NCI-H446 (cell line): Measurements from ENCODE around the gene BBOX1.
"Not testable (repeated sequence)": the region's sequence is repeated elsewhere in the genome, so short reads cannot be mapped to it uniquely, and the experiment has no call there.

Experiments used
- DNase-seq, 2 experiments: peaks; one replicate each; lab custom pipeline; 2025; lab: John Stamatoyannopoulos, UW

Gene BBOX1

DNA sequence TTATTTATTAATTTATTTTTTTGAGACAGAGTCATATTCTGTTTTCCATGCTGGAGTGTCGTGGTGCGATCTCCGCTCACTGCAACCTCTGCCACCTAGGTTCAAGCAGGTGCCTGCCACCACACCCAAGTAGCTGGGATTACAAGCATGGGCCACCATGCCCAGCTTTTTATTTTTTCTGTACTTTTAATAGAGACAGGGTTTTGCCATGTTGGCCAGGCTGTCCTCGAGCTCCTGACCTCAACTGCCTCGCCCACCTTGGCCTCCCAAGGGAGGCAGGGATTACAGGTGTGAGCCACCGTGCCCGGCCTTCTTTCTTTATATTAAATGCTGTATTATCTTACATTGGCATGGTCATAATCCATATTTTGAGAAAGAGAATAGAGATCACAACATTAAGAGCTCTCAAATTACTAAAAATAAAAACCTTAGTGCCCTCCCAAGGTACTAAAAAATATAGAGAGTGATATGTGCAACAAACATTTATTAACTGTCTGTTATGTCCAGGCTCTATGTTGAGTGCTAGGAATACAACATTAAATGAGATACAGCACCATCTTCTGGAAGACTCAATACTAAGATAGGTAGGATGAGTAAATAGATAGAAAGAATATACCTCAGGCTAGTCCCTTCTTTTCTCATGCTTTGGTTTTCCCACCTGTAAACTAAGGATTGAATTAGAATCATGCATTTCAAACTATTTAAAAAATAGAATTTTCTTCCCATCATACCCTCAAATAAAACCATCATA is 84.1 kb downstream of the BBOX1 start:
- peak; percentile 6 to 60 for DNase-seq

DNA sequence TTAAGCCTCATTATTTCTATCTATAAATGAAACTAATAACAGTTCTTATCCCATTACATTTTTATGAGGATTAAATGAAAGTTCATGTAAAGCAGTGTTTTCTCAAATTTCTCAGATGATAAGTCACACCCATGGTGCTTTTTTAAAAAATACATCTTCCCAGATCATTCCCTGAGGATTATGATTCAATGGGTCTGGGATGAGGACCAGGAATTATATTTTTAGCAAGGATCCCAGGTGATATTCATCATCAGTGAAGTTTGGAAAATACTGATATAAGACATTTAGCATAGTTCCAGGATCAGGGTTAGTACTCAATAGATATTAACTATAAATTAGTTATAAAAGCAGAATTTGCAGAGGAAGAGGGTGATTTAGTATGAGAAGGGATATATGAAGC is 89.1 kb downstream of the BBOX1 start:
- DNase-seq, result no peak

DNA sequence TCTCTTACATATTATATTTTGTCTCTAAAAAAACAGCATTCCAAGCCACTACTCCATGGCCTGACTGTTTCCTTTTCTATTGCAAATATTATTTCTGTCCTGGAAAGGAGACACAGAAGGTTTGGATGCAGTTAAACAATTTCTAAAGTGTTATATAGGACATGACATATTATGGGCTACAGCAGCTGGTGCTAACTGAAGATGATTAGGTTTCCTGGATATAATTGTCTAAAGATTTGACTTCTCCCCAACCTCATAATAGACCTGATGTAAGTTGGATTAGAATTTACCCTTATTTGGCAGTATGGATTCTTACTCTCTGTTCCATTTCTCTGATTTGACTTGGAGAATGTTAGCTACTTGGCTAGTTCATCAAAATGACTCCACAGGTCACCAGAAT is 90.2 kb downstream of the BBOX1 start:
- DNase-seq, result no peak

DNA sequence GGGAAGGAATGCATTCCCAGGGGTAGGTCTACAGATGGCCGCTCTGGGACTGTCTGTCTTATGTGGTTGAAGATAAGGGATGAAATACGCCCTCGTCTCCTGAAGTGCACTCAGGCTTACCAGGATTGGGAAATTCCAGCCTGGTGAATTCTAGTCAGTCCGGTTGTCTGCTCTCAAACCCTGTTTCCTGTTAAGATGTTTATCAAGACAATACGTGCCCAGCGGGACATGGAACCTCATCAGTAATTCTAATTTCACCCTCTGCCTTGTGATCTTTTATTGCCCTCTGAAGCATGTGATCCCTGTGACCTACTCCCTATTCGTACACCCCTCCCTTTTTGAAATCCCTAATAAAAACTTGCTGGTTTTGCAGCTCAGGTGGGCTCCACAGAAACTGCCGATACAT is 95.3 kb downstream of the BBOX1 start:
- not testable (repeated sequence) for DNase-seq

DNA sequence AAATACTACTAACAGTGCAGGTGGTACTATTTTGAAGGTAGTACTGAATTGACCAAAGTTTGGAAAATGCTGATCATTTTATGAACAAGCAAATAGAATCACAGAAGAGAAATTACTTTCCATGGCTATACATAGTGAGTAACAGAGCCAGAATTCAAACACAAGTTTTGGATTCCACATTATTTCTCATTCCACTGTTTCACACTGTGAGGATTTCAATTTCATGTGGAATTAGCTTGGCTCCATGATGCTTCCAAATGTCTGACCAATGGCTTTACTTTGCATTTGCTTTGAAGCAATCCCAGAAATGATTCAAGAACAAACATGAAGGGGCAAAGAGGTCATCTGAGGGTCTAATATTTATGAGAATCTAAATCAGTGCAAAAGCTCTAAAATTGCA is 98.1 kb downstream of the BBOX1 start:
- DNase-seq, result no peak

DNA sequence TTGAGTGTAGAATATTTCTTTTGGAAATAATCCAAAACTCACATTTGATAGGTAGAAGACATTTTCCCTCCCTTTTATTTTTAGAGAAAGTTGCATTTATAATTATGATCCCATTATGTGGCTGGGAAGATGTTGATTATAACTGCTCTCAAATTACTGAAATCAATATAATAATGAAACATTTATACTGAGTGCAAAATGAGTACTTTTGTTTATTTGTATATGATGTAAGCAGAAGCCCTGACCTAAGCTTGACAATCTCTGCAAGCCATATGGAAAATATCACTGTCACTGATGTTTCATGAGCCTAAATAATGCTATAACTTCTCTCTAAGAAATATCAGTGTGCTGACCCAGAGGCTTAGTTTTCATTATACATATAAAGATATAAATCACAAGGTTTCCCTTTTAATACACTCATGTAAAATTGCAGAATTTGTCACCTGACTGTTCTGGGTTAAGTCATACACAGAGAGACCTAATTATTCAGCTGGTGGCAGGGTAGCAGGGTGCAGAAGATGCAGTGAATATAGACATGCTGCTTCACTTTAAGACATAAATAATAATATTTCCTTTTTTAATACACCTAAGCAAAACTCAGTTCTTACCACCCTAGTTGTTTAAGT is 99.2 kb downstream of the BBOX1 start:
- no peak for DNase-seq

DNA sequence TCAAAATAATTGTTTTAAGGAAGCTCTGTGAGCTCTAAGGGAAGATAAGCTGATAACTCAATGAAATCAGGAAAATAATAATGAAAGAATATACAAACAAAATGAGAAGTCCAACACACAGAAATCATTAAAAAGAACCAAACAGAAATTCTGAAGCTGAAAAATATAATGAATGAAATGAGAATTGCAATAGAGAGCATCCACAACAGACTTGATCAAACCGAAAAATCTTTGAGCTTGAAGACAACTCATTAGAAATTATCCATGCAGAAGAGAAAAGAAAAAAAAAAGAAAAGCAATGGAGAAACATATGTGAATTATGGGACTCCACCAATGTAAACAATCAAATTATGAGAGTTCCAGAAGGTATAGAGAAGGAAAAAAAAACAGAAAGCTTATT is 101.0 kb downstream of the BBOX1 start:
- DNase-seq, result no peak

DNA sequence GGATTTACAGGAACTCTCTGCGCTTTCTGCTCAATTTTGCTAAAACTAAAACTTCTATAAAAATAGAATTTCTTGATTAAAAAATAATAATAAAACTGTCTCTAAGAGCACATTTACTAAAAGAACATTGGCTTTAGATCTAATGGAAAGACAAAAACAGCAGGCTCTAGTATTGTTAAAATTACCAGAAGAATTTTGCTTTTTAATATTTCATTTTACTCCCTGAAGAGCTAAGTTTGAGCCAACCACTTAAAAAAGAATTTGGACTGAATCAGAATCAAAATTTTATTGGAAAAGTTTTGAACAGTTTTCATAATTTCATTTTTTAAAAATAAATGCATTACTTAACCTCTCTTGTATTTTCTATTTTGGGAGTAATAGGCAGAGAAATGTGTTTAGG is 107.3 kb downstream of the BBOX1 start:
- DNase-seq, result no peak

DNA sequence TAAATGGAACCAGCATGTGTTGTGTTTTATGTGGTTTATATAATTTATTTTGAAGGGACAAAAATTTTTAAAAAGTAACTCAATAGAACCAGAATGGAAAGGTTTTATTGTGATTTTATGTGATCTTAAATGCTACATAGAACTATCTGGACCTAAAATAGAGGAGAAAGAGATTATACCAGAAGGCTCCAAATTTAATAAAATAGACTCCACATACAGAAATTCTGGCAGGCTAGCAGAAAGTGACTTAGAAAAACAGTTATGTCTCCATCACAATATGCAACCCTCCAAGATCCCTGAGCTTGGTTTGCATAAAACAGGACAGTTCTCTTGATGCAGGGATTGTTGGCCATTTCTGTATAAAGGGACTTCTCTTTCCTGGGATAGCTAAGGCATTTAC is 107.9 kb downstream of the BBOX1 start:
- DNase-seq, result no peak

DNA sequence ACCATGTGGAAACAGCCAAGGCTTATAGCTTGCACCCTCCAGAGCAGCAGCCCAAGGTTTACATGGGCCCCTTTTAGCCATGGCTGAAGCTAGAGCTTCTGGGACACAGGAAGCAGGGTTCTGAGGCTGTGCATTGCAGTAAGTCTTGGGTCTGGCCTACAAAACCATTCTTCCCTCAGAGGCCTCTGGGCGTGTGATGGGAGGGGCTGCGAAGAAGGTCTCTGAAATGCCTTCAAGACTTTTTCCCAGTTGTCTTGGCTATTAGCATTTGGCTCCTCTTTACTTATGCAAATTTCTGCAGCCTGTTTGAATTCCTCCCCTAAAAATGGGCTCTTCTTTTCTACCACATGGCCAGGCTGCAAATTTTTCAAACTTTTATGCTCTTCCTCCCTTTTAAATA is 109.5 kb downstream of the BBOX1 start:
- DNase-seq, result no peak

DNA sequence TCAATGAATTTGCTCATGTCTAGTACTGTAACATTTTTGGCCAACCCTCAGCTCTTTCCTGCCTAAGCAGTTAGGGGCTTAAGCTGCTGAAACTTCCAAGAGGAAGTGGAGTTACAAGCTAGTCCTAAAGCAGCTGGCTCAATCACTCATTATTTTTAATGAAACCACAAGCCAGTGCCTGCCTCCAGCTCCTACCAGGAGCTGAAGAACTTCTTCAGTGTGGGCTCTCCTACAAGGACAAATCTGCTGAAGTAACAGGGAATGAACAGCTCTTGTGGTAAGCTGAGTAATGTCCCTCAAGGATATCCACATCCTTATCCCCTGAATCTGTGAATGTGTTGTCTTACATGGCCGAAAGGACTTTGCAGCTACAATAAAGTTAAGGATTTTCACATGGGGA is 112.5 kb downstream of the BBOX1 start:
- no peak for DNase-seq

DNA sequence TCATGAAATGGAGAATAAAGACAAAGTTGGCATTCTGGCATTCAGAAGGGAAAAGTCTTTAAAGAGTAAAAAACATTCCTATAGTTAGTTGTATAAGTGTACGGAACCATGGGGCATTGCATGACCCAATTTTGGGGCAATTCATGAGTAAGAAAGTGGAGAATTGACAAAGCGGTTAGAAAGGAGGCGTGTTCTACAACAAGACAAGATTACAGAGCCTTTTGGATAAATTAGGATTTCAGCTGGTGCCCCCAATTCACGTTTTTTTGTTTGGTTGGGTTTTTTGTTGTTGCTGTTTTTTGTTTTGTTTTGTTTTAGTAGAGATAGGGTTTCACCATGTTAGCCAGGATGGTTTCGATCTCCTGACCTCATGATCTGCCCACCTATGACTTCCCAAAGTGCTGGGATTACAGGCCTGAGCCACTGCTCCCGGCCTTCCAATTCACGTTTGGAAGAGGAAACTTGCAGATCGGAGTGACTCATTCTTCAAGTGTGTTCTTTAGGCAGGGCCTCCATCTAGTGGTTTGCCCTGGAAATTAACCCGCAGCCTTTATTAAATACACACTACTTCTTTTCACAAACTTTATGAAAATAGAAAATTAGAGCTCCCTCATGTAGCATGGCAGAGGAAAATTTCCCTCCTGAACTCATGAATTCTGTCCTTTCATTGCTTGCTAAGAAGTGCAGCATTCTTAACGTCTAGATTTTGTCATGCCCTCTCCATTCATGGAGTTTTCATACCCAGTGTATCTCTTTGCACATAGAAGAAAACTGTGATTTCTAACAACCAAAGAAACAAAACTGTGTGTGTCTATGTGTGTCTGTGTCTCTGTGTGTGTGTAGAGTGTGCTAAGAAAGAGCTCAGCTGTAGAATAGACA is 118.1 kb downstream of the BBOX1 start:
- peak; percentile 80 to 84 for DNase-seq

DNA sequence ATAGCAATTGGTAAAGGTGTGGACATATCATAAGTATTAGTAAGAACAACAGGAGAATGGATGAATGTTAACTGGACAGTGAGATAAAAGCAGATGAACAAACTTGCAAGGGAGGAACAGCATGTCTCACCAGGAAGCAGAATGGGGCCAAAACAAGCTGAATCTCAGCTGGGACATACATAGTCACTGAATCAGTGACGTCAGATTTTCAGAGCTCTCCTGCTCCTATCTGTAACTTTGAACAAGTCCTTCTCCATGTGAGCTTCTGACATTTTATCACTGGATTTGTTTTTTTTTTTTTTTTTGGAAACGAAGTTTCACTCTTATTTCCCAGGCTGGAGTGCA is 118.7 kb downstream of the BBOX1 start:
- no peak for DNase-seq

DNA sequence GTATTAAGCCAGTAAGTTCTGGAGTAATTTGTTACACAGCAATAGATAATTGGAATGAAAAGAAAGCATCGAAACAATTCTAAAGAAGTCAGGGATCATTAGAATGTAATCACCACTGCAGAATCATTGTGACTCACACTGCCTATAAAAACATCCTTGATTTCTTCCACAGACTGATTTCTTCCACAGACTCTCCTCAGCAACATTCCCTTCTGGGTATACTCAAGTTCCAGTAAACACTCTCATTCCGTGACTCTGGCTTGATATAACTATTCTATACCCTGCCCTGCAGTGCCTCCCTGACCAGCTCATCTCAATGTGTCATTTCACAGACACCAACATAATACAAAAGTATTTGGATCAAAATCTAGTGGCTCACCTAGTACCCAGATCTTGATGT is 120.5 kb downstream of the BBOX1 start:
- no peak for DNase-seq

DNA sequence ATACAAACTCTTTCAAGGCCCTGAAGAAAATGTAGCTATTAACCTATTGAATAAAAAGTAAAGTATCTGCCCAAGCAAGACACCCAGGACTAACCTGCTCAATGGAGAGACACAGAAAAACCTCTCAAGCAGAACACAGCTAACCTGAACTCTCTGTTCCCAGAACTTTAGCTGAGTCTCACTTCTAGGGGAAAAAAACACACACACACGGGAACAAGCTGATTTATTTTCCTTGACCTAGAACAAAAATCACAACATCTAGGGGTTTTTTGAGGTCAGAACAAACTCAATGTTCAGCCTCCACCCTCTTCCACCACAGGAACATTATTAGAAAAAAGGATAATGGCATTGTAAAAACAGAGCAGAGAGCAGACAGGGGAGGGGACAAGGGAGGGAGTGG is 121.6 kb downstream of the BBOX1 start:
- no peak for DNase-seq

DNA sequence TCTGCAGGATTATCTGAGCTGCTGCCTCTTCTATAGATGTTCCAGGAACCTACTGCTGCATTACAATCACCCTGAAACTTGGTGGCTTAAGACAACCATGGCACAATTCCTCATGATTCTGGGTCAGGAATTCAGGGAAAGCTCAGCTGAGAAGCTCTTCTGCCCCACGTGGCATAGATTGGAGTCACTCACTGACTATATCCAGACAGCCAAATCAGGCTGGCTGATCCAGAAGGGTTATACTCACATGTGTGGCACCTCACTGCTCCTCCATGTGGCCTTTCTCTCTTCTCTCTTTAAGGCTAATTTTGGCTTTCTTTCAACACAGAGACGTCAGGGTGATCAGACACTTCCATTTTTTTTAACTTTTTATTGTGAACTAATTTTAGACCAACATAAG is 125.5 kb downstream of the BBOX1 start:
- DNase-seq, result peak in 1 of 2 experiments; percentile 16

DNA sequence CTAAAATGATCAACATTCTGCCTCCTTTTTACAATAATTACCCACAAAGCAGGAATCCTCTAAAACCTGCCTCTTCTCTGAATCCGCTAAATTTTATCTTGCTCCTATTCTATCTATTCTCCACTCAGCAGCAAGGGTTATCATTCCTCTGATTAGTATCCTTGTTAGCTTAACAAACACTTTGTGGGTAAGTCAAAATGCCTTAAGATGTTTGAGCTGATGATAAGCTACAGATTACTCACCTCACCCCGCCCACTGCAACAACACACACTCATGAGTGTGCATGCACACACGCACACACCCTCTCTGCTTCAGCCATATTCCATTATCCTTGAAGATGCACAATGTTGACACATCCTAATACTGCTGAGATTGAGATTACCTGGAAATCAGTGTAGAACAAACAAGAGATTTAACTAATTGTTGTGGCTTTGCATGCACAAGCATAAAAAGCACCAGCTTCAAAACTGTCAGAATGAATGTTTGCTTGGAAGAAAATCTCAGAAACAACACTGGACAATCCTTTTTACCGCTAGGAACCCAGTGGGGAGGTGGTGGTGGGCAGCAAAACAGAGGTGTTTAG is 130.9 kb downstream of the BBOX1 start:
- DNase-seq, result no peak

DNA sequence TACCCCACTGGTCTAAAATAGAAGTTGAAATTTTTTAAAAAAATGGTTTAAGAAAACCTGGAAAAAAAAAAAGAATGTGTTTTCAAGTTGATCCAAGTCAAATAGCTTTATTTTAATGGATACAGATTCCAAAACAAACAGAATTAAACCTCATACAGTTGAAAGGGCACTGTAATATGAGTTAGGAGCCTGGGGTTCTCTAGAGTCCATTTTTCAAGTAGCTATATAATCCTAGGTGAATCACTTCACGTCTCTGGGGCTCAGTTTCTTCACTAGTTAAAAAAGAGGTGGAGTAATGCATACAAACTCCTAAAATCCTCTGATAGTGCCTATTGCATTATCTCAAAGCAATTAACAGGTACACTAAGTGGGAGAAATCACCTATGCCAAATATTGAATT is 132.9 kb downstream of the BBOX1 start:
- no peak for DNase-seq

DNA sequence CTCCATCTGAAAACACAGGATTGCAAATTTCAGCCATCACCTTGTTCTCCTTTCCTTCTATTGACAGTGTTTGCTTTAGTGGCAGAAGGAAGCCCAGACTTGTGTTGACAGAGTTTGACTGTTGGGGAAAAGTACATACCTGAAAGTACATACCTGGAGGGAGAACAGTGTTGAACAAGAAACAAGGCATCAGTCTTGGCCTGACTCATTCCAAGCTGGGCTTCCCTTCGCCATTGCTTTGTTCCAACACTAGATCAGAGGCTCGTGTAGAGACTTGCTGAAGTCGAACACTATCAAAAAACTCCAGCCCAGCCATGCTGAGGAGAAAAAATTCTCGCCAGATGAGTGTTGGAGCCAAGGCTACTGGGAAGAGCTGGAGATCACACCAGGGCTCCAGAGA is 133.4 kb downstream of the BBOX1 start:
- peak in 1 of 2 experiments; percentile 3 for DNase-seq

DNA sequence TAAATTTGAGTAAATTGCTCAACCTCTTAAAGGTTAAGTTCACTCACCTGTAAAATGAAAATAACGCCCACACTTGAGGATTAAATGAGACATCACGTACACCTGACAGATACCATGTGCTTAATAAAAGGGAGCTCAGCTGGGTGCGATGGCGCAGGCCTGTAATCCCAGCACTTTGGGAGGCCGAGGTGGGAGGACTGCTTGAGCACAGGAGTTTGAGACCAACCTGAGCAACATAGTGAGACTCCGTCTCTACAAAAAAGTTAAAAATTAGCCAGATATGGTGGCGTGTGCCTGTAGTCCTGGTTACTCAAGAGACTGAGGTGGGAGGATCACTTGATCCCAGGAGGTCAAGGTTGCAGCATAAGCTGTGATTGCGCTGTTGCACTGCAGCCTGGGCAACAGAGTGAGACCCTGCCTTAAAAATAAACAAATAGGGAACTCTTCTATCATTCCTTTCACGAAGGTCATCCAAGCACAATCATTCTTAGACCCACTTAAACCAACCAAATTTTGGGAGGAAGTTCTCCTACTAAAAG is 134.1 kb downstream of the BBOX1 start:
- no peak for DNase-seq

DNA sequence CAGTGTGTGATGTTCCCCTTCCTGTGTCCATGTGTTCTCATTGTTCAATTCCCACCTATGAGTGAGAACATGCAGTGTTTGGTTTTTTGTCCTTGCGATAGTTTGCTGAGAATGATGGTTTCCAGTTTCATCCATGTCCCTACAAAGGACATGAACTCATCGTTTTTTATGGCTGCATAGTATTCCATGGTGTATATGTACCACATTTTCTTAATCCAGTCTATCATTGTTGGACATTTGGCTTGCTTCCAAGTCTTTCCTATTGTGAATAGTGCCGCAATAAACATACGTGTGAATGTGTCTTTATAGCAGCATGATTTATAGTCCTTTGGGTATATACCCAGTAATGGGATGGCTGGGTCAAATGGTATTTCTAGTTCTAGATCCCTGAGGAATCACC is 134.9 kb downstream of the BBOX1 start:
- DNase-seq, result not testable (repeated sequence)
